RWPE1 (cell line): ENCODE results near the gene FCHSD2.

ENCODE experiments used
- CTCF ChIA-PET: fragments of 350-600 bp; sonication (Branson Sonifier 250); formaldehyde crosslinking; extraction: SDS; loops from one replicate; lab custom pipeline; 2021; lab: Yijun Ruan, JAX
- POLR2A ChIA-PET: fragments of 400-600 bp; formaldehyde crosslinking; extraction: SDS; loops from one replicate; lab custom pipeline; 2020; ENCODE audit warnings: antibody characterized with exemption; ENCODE audit not compliant: low non-redundant PET; lab: Yijun Ruan, JAX
- DNase-seq: peaks from one replicate; pipeline ENCODE4 v3.0.0; 2012; ENCODE audit warnings: low spot score
- H3K27ac ChIP-seq: fragments of 450-650 bp; 2 replicates; pipeline ENCODE4 v1.5.1; 2017
- TF ChIP-seq, protein P1 (sequence below): fragments of 450-650 bp; conservative IDR thresholded peaks from 2 replicates; pipeline ENCODE4 v1.5.1; 2017; ENCODE audit warnings: low read depth, mild to moderate bottlenecking

Gene FCHSD2

DNA sequence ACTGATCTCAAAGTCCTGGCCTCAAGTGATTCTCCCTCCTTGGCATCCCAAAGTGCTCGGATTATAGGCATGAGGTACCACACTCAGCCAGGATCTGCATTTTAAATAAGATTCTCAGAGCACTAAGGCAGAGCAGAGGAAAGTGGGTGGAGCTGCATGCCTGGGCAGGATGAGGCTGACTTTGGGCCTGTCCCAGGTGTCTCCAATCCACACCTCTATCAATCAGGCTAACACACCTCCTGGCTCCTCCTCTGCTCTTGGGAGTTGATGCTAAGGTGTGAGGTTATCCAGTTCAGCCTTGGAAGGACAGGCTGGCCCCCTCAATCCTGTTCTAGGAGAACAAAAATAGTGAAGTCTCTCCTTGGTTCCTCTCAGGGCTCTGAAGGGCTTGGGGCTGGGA, 45.7 kb upstream of the FCHSD2 start:
- CTCF ChIA-PET, result interaction anchor here (0.6 to 0.9 kb wide), 3 partner anchors 10 to 355 kb away, joined by 3 read pairs; no protein-coding TSS in a partner anchor

DNA sequence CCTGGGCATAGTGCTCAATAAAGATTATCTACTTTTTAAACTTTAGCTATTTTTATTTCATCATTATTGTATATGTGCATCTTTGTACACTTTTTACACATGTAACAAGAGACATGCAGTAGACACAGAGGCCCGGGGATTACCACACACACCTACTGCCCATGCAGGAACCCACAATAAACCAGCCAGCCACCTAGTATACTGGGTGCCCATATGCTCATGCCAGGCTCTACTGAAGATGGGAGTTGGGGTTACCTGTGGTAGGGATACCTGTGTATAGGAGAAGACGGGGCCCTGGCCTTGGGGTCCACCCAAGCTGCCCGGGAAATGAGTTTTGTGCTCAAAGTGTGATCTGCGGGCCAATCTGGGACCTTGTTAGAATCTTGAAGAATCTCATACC, 44.8 kb upstream of the FCHSD2 start:
- no peak for DNase-seq
- TF ChIP-seq, protein P1, sequence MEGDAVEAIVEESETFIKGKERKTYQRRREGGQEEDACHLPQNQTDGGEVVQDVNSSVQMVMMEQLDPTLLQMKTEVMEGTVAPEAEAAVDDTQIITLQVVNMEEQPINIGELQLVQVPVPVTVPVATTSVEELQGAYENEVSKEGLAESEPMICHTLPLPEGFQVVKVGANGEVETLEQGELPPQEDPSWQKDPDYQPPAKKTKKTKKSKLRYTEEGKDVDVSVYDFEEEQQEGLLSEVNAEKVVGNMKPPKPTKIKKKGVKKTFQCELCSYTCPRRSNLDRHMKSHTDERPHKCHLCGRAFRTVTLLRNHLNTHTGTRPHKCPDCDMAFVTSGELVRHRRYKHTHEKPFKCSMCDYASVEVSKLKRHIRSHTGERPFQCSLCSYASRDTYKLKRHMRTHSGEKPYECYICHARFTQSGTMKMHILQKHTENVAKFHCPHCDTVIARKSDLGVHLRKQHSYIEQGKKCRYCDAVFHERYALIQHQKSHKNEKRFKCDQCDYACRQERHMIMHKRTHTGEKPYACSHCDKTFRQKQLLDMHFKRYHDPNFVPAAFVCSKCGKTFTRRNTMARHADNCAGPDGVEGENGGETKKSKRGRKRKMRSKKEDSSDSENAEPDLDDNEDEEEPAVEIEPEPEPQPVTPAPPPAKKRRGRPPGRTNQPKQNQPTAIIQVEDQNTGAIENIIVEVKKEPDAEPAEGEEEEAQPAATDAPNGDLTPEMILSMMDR, result no peak
- CTCF ChIA-PET, result interaction anchor here (0.6 to 2.5 kb wide), 7 partner anchors 31 to 462 kb away, joined by 3 to 8 read pairs (median 3); partner anchors contain the start of gene P2RY2
- peak overlapping the region; percentile 92 for H3K27ac ChIP-seq
- POLR2A ChIA-PET, result interaction anchor here (0.7 to 1.6 kb wide), 3 partner anchors 31 to 48 kb away, joined by 3 to 4 read pairs (median 3); no protein-coding TSS in a partner anchor

More for the DNA sequence above, 45.7 kb upstream of the FCHSD2 start:
- POLR2A ChIA-PET, result no interaction called here
- TF ChIP-seq, protein P1, result no peak
- peak overlapping the region; percentile 92 for H3K27ac ChIP-seq
- DNase-seq, result peak; percentile 65

DNA sequence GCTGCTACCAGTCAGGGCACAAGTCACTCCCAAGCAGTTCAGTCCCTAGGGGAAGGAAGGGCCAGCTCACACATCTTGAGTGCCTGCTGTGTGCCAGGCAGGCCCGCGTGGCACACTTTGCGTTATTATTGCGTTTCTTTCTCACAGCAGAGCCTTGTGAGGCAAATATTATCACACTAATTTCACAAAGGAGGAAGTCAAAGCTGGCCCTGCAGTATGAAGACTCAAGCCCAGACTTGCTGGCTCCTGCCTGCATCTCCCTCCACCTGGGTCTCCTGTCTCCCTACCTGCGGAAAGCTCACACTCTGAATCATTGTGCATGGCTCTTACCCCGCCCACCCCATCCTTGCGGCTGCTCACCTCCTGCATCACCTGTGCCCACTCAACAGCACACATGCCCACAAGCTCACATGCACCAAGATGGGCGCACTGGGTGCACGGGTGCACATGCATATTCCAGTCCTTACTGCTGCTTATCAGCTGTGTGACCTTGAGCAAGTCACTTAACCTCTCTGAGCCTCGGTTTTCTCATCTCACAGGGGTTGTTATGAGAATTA, 44.3 kb upstream of the FCHSD2 start:
- peak overlapping the region; percentile 92 for H3K27ac ChIP-seq
- DNase-seq, result peak; percentile 75
- POLR2A ChIA-PET, result interaction anchor here (0.7 to 1.6 kb wide), 4 partner anchors 9 to 49 kb away, joined by 3 to 4 read pairs (median 4); no protein-coding TSS in a partner anchor
- CTCF ChIA-PET, result interaction anchor here (0.5 to 2.5 kb wide), 12 partner anchors 9 to 461 kb away, joined by 3 to 10 read pairs (median 4); partner anchors contain the start of gene P2RY2
- TF ChIP-seq, protein P1, result no peak

DNA sequence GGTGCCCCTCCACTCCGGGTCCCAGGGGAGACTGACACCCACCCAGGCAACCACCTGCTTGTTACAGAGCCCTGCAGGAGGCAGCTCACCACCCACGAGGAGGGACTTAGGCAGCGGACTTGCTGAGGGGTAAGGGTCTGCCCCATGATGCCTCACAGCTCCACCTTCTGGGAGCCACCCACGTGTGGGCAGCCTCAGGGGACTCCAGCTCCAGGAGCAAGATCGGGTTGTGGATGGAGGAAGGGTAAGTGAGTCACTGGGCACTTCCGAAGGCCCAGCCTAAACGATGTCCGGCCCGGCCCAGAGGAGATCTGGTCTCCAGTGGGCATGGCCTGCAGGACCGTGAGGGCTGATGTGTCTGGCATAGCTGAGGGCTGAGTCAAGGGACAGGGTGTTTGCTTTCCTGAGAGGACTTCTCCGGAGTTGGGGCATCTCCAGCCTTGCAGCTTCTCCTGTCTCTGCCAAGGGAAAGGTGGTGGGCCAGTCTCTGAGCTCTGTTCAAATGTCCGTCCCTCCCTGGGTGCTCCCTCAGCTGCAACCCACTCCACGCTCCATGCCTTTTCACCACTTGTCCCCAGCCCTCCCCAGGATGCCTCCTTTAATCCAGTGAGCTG, 43.7 kb upstream of the FCHSD2 start:
- H3K27ac ChIP-seq, result peak overlapping the region; percentile 92
- peak; percentile 79 for DNase-seq
- TF ChIP-seq, protein P1, result no peak
- ChIA-PET CTCF (interaction anchor here (0.5 to 2.5 kb wide), 14 partner anchors 9 to 191 kb away, joined by 3 to 10 read pairs (median 4); partner anchors contain the start of gene P2RY2), POLR2A (interaction anchor here (0.6 to 1.6 kb wide), 3 partner anchors 10 to 51 kb away, joined by 4 read pairs; no protein-coding TSS in a partner anchor)

DNA sequence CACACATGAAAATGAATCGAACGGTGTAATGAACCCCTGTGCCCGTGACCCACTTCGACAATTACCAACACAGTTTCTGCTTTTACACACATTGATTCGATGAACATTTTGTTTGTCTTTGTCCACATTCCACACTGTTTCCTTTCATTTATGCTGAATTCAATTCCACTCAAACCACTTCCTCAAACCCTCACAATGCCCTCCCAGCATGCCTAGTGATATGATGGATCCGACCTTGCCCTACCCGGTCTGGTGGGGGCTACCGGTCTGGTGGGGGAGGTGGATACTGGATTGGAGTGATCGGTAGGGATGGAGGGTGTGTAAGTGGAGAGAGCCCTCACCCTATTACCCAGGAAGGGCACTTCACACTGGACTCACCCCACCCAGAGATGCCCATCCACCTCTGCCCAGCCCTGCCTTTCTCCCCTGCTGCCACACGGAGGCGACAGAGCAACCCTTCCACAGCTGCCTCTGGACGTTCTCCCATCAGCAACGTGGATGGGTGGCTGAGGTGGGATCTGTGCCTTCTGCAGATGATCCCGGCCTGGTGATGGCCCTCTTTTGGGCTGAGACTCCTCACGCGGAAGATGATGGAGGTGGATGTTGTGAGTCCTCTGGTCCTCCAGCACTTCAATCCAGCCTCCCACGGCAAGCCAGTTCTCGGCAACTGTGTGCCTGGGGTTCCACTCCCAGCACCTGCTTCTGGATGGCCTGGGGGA, 43.0 kb upstream of the FCHSD2 start:
- ChIA-PET CTCF (interaction anchor here (0.5 to 2.5 kb wide), 13 partner anchors 10 to 461 kb away, joined by 3 to 10 read pairs (median 4); partner anchors contain the start of gene P2RY2), POLR2A (interaction anchor here (0.6 to 1.0 kb wide), 2 partner anchors 10 to 52 kb away, joined by 4 read pairs; no protein-coding TSS in a partner anchor)
- TF ChIP-seq, protein P1, result no peak; the same call in 1 of the 2 replicates
- peak overlapping the region; percentile 92 for H3K27ac ChIP-seq
- DNase-seq, result peak; percentile 64
